Heart right ventricle (tissue), 16 donors: ENCODE measurements around the gene PNLIPRP1. TPM values are rescaled to one million over a fixed set of nuclear protein-coding genes. Genes with fewer than 3 reads are reported as not detected.

Experiments
- ATAC-seq, 8 donors: fragments of 200-7000 bp; cut with Tn5 transposase; one replicate each; pipeline ENCODE4 v1.9.1; 2020; ENCODE audit warnings: mild to moderate bottlenecking in 8 of 8, moderate library complexity in 8 of 8, moderate number of reproducible peaks in 1 of 8
- DNase-seq, 2 donors: peaks; one replicate each; pipeline ENCODE4 v3.0.0-alpha.2; 2020
- H3K27ac ChIP-seq, 10 donors: fragments of 200-600 bp; sonication (generic) in 2 of 10; one replicate each; pipeline versions ENCODE4 v1.5.0 to v1.8.0; 2020 to 2022; ENCODE audit warnings: mild to moderate bottlenecking in 3 of 10
- H3K27me3 ChIP-seq, 7 donors: fragments of 200-600 bp; one replicate each; pipeline ENCODE4 v1.8.0; 2021 to 2022; ENCODE audit warnings: mild to moderate bottlenecking in 2 of 7
- H3K36me3 ChIP-seq, 9 donors: fragments of 200-600 bp; sonication (generic) in 1 of 9; one replicate each; pipeline versions ENCODE4 v1.5.0 to v1.8.0; 2020 to 2022; ENCODE audit warnings: mild to moderate bottlenecking in 2 of 9
- H3K4me1 ChIP-seq, 9 donors: fragments of 200-600 bp; sonication (generic) in 1 of 9; one replicate each; pipeline versions ENCODE4 v1.5.0 to v1.8.0; 2020 to 2022; ENCODE audit warnings: mild to moderate bottlenecking in 4 of 9
- H3K4me3 ChIP-seq, 10 donors: fragments of 200-600 bp; sonication (generic) in 2 of 10; one replicate each; pipeline versions ENCODE4 v1.5.0 to v1.8.0; 2020 to 2022; ENCODE audit warnings: mild to moderate bottlenecking in 7 of 10, moderate library complexity in 2 of 10
- H3K9me3 ChIP-seq, 11 donors: fragments of 200-600 bp in 10 of 11; sonication (generic) in 2 of 11; one replicate each; pipeline versions ENCODE4 v1.5.0 to v1.8.0; 2013 to 2022; ENCODE audit warnings: mild to moderate bottlenecking in 2 of 11, control low read depth in 1 of 11, moderate library complexity in 1 of 11
- WGBS, 2 donors: extraction: QIAGEN DNeasy Blood & Tissue Kit; methylation state at CpG; one replicate each; pipeline ENCODE4 v1.1.7; 2013; ENCODE audit warnings: inconsistent platforms in 1 of 2; 5-methylcytosine and 5-hydroxymethylcytosine counted together
- intact Hi-C, 10 donors: fragments of 100-400 bp; cut with DNase I; formaldehyde crosslinking; loops; one replicate each; pipeline versions ENCODE4 v1.11.1 to v1.14.2; 2022
- polyA plus RNA-seq, 2 donors: library from polyadenylated mRNA; stranded (reverse); fragments of 200-250 nt; gene quantifications; one replicate each; pipeline ENCODE4 v1.2.3, GENCODE V29; 2013
- total RNA-seq, 10 donors: library from RNA; stranded (reverse); fragmentation: NEBNext Ultra II Directional in 3 of 10; extraction: Animal tissue kit (Norgen Biotek cat#: 25700) in 3 of 10; gene quantifications; one replicate each; pipeline versions ENCODE4 v1.2.1 to v1.2.4, GENCODE V29; 2021 to 2023
- TF ChIP-seq, protein P1 (sequence below), 9 donors: fragments of 200-600 bp; sonication (generic) in 2 of 9; IDR thresholded peaks; one replicate each; pipeline versions ENCODE4 v1.5.0 to v1.8.0; 2021 to 2022; ENCODE audit warnings: antibody characterized with exemption in 9 of 9, mild to moderate bottlenecking in 5 of 9, moderate library complexity in 1 of 9
- donor health status: Arrhythmogenic right ventricular cardiomyopathy.
- donor health status: ischemic (EF 13 %, LVEDD 7.1; RV severe dilation, severe dysfunction).
- donor health status: healthy with polysubstance abuse.
- donor health status: DM: no; HTN: yes; CAD: no.
- donor health status: DM: no; HTN: no; CAD: no.
- donor health status: ischemic (EF 25% LVEDD 6.9; RV normal size, moderate dysfunction).
- donor health status: ischemic (EF 25% LVEDD 5.7; RV mildly dilated, moderate dysfunction).
- donor health status: healthy.
- donor health status: DM: yes; HTN: yes; CAD: no.
- donor health status: Ischemic cardiomyopathy.
- donor health status: ischemic (EF 35%, LVEDD 5.7; RV mildly dilated, moderate dysfunction).
- donor health status: nonischemic (EF 11% LVEDD 7.7; RV severe dilation, severe dysfunction).
- donor health status: DM: yes; HTN: yes; CAD: no.
- donor health status: PGD.
- donor health status: ischemic (EF 29% LVEDD 5.4; RV normal size, mild dysfunction).
- donor health status: nonischemic (EF 23%, LVEDD 6.1; RV moderate dilation, normal function).

PNLIPRP1 gene
- total and polyA plus RNA-seq, 12 donors: 0.16 to 1.2 (median 0.64) TPM; not detected in 4

- Histone ChIP-seq H3K27ac (no peak overlapping the region), H3K4me3 (no peak overlapping the region), H3K9me3 (no peaks in the 10 kb centered on the region), H3K27me3 (peaks cover 0 to 19% (median 0%) of the 10 kb centered on the region in 7 donors), H3K36me3 (no peaks in the 10 kb centered on the region), H3K4me1 (no peaks in the 10 kb centered on the region)
- ATAC-seq (no peak), DNase-seq (no peak)
- TF ChIP-seq, protein P1, sequence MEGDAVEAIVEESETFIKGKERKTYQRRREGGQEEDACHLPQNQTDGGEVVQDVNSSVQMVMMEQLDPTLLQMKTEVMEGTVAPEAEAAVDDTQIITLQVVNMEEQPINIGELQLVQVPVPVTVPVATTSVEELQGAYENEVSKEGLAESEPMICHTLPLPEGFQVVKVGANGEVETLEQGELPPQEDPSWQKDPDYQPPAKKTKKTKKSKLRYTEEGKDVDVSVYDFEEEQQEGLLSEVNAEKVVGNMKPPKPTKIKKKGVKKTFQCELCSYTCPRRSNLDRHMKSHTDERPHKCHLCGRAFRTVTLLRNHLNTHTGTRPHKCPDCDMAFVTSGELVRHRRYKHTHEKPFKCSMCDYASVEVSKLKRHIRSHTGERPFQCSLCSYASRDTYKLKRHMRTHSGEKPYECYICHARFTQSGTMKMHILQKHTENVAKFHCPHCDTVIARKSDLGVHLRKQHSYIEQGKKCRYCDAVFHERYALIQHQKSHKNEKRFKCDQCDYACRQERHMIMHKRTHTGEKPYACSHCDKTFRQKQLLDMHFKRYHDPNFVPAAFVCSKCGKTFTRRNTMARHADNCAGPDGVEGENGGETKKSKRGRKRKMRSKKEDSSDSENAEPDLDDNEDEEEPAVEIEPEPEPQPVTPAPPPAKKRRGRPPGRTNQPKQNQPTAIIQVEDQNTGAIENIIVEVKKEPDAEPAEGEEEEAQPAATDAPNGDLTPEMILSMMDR (IDR thresholded peaks at IDR 0.05): no peak
- intact Hi-C loops: no loop called here
- 85 to 87% methylated on average over 5 of the region's 5 CpGs for WGBS, 2 donors
Observed at GRCh38 chr10:116548301-116548700, 42.5 kb upstream of the PNLIPRP1 start.

GRCh38 chr10:116553378-116553980 is 37.3 kb upstream of the PNLIPRP1 start:
- Histone ChIP-seq H3K27me3 (no peaks in the 10 kb centered on the region), H3K36me3 (no peaks in the 10 kb centered on the region), H3K27ac (no peak overlapping the region), H3K4me3 (no peak overlapping the region), H3K9me3 (no peaks in the 10 kb centered on the region), H3K4me1 (no peaks in the 10 kb centered on the region)
- DNase-seq: no peak
- intact Hi-C loops: no loop called here
- TF ChIP-seq, protein P1 (IDR thresholded peaks at IDR 0.05): no peak
- 88% methylated on average over 13 of the region's 13 CpGs for WGBS, 2 donors
- ATAC-seq: no peak

DNA sequence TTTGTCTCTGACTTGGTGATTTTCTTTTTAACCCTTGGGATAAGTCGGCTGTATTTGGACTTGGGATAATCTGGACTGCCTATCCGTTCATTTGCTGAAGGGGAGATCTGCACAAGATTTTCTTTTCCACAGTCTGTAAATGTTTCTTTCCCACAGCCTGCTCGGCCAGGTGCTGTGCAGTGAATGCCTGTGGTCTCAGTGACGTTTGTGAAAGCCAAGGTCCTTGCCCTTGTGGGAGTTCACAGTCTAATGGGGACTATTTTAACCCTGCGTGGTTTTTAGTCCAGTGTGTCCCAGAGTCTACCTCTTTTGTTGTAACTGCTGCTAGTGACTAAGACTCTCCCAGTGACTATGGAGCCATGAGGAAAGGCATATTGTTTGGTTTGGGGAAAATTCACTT is 36.1 kb upstream of the PNLIPRP1 start:
- H3K27ac ChIP-seq: no peak overlapping the region
- H3K36me3 ChIP-seq: no peaks in the 10 kb centered on the region
- H3K9me3 ChIP-seq: no peaks in the 10 kb centered on the region
- ATAC-seq (no peak), DNase-seq (no peak)
- no peaks in the 10 kb centered on the region for H3K4me1 ChIP-seq
- intact Hi-C loops: no loop called here
- no peaks in the 10 kb centered on the region for H3K27me3 ChIP-seq
- no peak overlapping the region for H3K4me3 ChIP-seq
- 53 to 55% methylated on average over 5 of the region's 5 CpGs for WGBS, 2 donors
- TF ChIP-seq, protein P1 (IDR thresholded peaks at IDR 0.05): no peak

GRCh38 chr10:116555880-116556279 is 34.9 kb upstream of the PNLIPRP1 start:
- DNase-seq (no peak), ATAC-seq (no peak)
- Histone ChIP-seq H3K27ac (no peak overlapping the region), H3K9me3 (no peaks in the 10 kb centered on the region), H3K4me3 (no peak overlapping the region), H3K27me3 (no peaks in the 10 kb centered on the region), H3K4me1 (no peaks in the 10 kb centered on the region), H3K36me3 (no peaks in the 10 kb centered on the region)
- 68 to 69% methylated on average over 6 of the region's 6 CpGs for WGBS, 2 donors
- TF ChIP-seq, protein P1 (IDR thresholded peaks at IDR 0.05): no peak
- intact Hi-C loops: no loop called here
